Effector CD8-positive, alpha-beta T cell (primary cell): ENCODE data around the gene KANSL3.

Source experiments
- DNase-seq: peaks from one replicate; lab custom pipeline; 2025; lab: John Stamatoyannopoulos, UW

Gene KANSL3

DNA sequence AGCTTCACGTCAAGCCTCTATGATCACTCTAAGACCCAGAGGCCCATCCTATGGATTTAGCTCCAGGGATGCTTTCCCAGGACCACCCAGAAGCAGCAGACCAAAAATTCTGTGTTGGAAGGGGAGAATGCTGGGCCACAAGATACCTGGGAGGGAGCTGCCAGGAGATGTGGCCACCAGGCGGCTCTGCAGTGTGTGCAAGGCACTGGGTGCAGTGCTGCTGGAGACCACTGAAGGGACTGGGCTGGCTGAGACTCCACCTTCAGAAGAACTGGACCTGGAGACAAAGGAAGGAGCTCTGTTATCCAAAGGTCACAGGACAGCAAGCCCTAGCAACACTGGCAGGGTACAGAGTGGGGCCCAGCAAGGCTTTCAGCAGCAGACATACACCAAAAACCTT is 34.0 kb downstream of the KANSL3 start:
- DNase-seq, result no peak

DNA sequence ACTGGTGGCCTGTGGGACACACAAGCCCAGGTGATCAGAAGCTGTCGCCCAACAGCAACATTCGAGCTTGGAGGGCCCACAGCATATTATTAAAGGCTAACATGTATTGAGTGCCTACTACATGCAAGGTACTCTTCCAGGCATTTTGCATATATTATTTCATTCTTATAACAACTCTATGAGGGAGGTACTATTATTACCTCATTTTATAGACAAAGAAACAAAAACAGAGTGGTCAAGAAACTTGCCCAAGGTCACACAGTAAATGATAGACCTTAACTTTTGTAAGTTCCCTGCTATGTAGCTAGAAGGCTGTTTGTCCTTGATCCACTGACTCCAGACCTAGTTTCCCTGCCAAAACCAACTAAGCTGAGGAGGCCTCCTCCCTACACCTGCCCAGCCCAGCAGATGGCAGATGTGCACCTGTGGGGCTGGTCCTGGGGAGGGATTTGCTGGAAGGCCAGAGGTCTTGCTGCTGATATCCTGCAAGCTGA is 35.7 kb downstream of the KANSL3 start:
- DNase-seq, result no peak

DNA sequence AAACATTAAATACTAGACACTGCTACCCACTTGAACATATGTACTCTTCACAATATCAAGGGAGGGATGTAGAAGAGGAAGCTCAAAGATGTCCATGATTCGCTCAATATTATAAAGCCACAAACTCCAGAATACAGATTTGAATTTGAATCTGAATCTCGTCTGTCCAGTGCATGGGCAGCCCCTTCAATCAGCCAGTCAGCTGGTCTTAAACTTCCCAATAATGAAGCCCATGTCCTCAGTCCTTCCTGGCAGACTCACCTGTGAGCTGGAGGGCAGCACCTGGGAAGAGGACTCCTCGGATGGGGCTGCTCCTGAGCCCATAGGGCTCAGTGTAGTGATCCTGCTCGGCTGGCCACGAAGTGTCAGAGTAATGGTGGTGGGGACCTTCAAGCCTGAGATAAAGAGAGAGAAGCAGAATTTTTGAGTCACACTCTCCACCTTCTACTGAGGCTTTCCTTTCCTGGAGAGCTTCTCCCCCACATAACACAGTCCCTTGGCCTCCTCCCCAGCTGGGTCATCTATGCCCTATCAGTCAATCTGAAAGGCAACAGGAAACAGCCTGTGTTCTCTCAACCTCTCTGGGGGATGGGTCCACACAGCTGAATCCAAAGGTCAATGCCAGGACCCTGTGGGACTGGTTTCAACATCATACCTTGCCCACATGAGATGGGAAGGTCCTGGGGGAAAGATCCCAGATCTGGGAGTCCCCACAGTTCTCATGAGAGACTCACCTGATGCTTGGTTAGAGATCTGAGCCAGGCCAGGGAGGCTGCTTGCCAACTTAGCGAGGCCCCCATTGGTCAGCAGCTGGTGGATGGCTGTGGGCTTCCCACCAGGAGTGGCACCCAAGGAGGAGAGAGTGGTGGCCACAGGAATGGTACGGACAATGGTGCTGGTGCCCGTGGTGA is 36.5 kb downstream of the KANSL3 start:
- DNase-seq, result no peak

DNA sequence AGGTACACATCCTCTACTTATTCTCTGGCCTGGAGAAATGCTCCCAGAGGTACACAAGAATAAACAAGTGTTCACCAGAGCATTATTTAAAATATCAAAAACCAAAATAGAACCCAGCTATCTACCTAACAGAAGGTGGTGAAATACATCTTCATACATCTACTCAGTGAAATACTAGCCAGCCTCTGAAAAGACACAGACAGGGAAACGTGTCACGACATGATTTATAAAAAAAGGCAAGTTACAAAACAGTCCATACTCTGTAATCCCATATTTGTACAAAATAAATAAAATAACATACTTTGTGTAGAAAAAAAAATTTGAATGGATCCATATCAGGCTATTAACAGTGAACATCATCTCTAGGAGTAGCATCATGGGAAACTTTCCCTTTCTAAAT is 38.2 kb downstream of the KANSL3 start:
- no peak for DNase-seq

DNA sequence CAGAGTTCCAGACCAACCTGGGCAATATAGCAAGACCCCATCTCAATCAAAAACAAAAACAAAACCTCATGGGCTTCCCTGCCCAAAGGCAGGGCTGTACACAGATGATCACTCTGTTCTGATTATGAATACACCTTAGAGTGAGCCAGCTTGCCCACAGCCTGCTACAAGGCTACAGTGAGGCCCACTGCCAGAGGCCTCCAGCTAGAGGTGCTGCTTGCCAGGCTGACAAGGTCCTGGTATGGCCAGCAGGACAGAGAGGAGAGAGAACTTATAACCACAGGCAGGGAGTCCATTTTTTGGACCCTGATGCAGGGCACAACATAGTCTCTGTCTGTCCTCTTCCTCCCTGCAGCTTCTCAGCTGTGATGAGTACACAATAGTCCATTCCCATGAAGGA is 41.5 kb downstream of the KANSL3 start:
- no peak for DNase-seq

DNA sequence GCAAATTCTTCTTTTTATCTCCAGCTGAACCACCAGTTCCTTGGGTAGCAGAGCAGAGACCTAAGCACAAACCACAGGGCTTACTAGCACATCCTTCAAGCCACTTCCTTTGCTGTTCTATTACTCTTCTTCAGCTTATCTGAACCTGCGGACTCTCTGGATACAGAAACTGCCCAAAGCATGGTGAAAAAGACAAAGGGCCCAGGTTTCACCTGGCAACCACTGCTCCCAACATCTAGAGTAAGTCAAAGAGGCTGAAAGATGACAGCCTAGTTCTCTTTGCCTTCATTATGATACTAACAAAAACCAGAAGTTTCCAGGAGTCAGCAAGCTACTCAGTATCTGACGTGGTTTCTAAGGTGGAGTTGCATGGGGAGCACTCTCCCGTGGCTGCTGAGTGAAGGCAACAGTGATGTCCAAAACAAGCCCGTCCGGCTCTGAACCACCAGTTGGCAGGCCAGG is 43.4 kb downstream of the KANSL3 start:
- no peak for DNase-seq

DNA sequence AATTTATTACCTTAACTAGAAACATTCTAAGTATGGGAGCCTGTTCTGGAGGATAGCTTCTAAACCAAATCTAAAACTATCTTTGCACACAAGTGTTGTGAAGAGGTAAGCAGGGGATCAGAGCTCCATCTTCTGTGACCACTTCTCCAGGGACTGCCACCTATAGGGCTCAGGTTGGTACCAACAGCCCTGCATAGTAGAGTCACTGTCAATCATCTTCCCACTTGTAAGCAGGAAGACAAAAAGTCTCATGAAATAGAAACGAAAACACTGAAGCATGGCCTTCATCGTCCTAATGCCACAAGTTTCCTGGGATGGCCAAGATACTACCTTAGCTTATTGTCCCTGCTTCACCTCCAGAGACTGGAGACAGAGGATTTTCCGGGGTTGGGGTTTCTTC is 43.8 kb downstream of the KANSL3 start:
- no peak for DNase-seq

DNA sequence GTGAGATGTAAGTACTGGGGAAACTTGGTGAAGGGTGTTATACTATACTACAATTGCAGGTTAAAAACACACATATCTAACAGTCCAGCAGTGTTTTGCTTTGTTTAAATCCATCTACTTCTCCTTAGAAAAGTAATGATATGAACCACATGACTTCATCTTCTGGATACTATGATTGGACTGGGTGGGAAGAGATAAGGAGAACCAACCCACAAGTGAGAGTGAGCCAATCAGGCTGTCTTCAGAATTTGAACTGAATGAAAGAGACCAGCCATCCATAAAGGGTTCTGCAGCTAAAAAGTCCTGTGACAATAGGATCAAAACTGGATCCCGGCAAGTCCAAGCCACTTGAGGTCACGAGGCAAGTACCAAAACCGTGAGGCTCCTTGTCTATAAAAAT is 46.6 kb downstream of the KANSL3 start:
- DNase-seq, result no peak

DNA sequence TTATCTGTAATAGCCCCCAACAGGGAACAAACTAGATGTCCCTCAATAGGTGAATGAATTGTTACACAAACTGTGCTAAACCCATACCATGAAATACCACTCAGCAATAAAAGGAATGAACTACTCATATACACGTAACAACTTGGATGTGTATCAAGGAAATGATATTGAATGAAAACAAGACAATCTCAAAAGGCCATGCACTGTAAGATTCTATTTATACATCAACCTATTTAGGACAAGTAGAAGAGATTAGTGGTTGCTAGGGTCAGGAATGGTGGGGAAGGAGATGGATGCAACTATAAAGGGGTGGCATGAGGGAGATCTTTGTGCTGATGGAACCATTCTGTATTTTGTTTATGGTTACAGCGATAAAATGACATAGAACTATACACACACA is 47.1 kb downstream of the KANSL3 start:
- DNase-seq, result no peak

DNA sequence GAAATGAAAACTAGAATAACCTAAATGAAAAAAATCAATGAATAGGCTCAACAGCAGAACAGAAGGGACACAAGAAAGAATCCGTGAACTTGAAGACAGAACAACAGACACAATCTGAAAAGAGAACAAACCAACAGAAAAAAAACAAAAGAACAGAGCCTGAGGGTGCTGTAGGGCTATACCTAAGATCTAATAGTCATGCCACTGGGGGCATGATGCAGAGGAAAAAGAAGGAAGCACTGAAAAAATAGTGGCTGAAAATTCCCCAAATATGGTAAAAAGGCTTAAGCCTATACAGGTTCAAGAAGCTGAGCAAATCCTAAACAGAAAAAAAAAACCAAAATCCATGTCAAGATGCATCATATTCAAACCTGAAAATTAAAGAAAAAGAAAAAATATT is 50.3 kb downstream of the KANSL3 start:
- no peak for DNase-seq

DNA sequence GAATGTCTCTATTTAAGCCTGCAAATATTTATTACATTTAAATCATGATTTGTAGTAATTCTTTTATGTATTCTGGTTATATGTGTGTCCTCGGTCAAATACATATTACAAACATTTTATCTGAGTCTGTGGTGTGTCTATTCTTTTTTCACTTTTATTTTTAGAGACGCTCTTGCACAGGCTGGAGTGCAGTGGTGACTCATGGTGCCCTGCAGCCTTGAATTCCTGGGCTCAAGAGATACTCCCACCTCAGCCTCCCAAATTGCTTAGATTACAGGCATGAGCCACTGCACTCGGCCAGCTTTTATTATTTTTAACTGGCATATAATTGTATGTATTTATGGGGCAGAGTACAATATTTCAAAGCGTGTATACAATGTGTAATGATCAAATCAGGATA is 54.1 kb downstream of the KANSL3 start:
- DNase-seq, result no peak

DNA sequence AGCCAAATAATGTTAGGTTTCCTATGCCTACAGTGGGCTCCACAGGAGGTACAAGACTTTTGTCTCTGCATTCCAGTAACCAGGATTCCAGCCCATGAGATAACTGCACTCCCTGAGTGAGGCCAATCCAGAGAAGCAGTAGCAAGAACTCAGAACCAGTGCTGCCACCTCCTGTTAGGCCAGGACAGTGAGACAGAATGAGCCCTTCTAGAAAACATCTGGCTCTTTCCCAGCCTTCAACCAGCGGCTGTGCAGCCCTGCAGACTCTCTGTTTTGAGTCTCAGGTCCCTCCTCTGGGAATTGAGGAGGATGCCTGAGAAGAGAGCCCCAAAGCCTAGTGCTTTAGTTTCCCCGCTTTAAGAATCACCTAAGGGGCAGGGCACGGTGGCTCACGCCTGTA is 57.3 kb downstream of the KANSL3 start:
- DNase-seq, result no peak

DNA sequence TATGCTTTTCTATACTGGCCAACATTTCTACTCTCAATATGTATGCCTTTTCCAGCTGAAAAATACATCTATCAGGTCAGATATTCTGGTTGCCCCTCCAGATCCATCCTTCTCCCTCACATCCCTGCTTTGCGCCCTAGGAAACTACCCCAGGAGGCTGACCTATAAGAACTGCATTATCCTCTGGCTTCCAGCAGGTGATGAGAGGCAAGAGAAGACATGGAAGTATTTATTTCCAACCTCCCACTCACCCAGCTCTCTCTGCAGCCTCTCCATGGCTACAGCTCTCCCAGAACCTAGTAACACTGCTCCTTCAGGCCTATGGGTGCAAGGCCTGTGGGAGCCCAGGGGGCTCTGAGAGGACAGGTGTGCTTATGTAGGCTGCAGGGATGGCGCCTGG is 58.7 kb downstream of the KANSL3 start:
- no peak for DNase-seq

DNA sequence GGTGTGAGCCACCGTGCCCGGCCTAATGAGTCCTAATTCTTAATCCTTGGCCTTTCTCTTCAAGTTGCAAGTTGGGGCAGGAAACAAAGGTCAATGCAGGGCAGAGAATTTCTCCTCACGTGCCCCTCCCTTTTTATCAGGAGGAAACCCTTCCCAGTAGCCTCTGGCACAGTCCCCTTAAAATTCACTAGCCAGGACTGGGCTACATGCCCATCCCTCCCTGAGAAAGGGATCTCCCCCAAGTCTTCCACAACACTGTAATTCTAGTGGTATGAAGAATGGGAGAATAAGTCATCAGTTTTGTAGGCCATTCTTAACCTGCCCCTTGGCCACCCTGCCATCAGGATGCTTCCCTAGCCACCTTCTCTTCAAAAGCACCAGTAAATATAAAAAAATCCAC is 59.4 kb downstream of the KANSL3 start:
- DNase-seq, result no peak

DNA sequence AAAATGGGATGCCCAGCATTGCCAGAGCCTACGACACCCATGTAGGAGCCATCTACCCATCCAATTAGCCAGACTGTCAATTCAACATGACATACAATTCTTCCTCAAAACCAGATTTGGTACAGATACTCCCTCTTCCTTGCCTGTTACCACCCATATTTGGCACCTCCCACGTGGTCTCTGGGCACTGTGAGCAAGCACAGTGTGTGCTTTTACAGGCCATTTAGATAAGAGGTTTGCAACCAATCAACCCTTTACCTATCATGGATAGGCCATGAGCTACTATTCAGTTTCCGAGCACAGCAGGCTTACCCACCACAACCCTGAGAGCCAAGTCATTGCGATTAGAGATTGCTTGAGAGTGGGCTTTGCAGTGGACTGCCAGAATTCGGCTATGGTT is 60.6 kb downstream of the KANSL3 start:
- DNase-seq, result no peak

DNA sequence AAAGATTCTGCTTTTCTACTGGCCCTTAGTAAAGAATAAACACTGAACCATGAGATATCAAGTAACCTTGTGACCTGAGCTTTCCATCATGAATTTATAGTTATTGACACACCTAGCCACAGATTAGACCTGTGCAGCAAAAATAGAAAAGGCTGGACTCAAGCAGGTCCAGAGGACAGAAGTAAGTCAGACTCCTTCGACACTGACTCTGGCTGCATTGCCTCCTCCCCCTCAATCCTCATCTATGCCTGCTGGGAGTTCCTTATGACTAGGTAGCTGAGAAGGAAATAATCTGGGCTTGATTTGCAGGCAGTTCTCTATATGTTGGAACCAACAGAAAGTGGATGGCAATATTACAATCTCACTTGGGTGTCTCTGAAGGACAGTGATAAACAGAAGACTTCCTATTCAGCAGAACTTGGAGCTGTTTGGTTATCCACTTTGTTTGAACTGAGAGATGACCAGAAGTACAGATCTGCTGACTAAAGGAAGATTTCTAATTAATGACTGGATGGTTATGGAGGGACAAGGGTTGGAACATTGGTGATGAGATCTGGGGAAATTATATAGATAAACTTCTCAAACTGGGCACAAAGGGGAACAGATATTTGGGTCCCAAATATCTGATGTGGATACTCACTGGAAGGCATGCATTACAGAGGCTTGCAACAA is 62.2 kb downstream of the KANSL3 start:
- no peak for DNase-seq

DNA sequence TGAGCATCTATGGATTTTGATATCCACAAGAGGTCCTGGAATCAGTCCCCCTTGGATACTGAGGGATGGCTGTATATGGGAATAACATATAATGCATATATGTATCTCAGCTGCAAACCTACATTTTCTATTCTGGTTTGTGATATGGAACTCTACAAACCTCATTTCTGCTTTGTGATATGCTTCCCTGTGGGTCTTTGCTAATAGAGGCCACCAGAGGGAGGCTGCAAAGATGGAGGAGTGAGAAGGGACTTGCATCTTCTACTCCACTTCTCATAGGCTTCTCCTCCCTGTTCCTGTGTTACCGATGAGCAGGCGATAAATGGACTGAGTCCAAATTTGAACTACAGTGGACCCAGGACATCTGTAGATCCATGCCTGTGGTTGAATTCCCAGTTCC is 63.7 kb downstream of the KANSL3 start:
- DNase-seq, result no peak

DNA sequence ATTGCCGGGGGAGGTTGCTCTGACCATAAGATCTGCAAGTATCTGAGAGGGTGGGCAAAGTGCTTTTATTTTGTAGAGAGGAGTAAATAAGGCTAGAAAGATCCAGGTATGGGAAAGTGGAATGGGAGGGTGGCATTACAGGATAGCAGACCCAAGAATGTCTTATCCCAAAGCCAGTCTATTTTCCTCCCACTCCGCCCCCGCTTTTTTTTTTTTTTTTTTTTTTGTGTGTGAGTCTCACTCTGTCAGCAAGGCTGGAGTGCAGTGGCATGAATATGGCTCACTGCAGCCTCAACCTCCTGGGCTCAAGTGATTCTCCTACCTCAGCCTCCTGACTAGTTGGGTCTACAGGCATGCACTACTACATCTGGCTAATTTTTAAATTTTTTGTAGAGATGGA is 70.0 kb downstream of the KANSL3 start:
- no peak for DNase-seq

DNA sequence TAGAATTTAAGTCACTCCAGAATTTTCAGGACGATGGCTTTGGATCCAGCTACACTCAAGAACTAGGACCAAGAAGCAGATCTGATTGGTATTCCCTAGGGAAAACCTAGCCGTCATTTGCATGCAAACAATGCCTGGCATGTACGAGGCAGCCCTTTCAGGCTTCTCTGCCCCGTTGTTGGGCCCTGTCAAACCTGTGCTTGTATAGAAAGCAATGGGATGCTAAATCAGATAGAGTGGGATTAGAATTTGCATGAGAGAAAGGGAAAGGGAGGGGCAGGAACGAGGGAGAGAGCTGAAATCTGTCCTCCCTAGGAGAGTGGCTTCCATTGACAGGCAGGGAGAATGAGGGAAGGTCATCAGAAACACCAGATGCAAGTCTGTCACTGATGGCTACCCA is 73.0 kb downstream of the KANSL3 start:
- DNase-seq, result no peak

DNA sequence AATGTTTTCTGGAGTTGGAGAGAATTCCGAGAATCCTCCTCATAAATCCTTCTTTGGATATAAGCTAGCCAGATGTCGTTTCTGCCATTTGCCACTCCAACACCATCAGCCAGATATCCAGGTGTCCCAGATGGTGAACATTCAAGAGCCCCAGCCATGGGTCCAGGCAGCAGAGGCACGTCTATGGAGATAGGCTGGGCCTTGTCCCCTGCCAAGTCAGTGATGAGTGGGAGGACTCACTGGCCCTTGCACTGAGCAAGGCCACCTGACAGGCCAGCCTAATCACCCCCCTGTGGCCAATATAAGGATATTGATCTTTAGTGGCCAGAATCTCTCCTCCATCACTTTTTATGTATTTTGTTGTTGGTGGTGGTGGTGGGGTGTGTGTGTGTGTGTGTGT is 73.5 kb downstream of the KANSL3 start:
- DNase-seq, result no peak

DNA sequence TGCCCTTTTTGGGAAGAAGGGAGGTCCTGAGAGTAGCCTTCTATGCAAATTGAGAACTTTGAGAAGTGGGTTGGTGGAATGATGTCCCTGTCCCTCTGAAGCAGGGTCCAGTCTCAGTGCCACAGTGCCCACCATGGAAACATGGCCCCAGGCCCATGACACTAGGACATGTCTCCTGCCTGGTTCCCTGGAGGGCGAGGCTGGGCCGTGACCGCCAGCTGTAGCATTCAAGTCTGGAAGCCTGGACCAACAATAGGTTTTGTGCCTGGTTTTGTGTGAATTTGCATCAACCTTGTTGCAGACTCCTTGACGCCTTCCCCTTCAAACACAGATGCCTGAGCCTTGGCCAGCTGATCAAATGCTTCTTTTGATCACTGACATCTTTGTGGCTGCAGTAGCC is 74.1 kb downstream of the KANSL3 start:
- no peak for DNase-seq

DNA sequence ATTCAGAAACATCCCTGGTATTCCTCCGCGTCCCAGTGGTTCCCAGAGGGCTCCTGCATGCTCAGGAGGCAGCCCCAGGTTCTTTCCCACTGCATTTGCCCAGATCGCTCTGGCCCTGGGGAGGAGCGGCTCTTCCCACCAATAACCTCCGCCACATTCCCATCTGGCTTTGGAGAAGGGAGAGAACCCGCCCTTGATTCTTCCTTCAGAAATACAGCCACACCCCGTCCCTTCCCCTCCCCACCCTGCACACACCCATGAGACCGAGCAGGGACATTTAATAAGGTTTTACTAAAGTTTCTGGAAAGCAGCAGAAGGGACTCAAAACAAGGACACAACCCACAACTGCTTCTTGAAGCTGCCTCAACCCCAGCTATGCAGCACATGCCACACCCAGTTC is 79.6 kb downstream of the KANSL3 start:
- no peak for DNase-seq

DNA sequence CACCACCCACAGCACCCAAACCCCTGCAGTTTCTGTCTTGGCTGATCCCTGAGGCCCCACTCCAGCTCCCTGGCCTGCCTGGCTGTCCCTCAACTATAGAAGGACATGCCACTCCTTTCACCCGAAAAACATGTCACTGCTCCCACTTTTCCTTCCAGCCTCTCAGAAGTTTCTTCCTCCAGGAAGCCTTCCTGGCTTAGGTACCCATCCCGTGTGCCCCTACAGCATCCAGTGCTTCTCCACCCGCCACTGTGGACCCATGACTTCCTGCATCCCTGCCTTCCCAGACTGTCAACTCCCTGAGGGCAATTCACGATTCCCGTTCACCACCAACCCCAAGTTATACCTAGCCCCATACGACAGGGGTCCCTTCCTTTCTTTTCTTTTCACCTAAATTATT is 80.1 kb downstream of the KANSL3 start:
- DNase-seq, result no peak
